GM12878 (cell line): ENCODE measurements around the gene BUB3. TPM values are rescaled to one million over a fixed set of nuclear protein-coding genes. Genes with fewer than 3 reads are reported as not detected.

Source experiments
- ATAC-seq: fragments of 200-7000 bp; cut with Tn5 transposase; 3 replicates; pipeline ENCODE4 v1.9.1; 2020; ENCODE audit warnings: mild to moderate bottlenecking, moderate library complexity
- BruUV-seq: library from RNA; stranded (reverse); fragments of 400-500 nt; replicated peaks from 2 replicates; lab custom pipeline; 2021; lab: Mats Ljungman, UMichigan
- CTCF ChIA-PET: fragments of 300-600 bp; sonication (Branson Sonifier 250); formaldehyde crosslinking; extraction: SDS; loops from one replicate; lab custom pipeline; 2021; ENCODE audit warnings: inconsistent platforms; lab: Yijun Ruan, JAX
- POLR2A ChIA-PET: fragments of 350-600 bp; formaldehyde crosslinking; extraction: SDS; loops from one replicate; lab custom pipeline; 2021; ENCODE audit warnings: inconsistent platforms; lab: Charles Lee
- RAD21 ChIA-PET: fragments of 300-600 bp; sonication (Branson Sonifier 250); formaldehyde crosslinking; loops from one replicate; lab custom pipeline; 2023; ENCODE audit warnings: antibody characterized with exemption; ENCODE audit not compliant: unreplicated experiment; lab: Charles Lee
- SMC1A ChIA-PET: fragments of 300-600 bp; sonication (Branson Sonifier 250); formaldehyde crosslinking; loops from one replicate; lab custom pipeline; 2023; ENCODE audit not compliant: unreplicated experiment, uncharacterized antibody; lab: Charles Lee
- DNase-seq: peaks from one replicate; pipeline ENCODE4 v3.0.0-alpha.2; 2011; ENCODE audit warnings: low read depth, low spot score
- FAIRE-seq: peaks from 3 replicates; lab custom pipeline; 2011; peaks lifted over from hg19 to GRCh38; lab: Jason Lieb, UNC
- H2AFZ ChIP-seq: 2 replicates; pipeline ENCODE4 v1.6.0; 2011; ENCODE audit warnings: low read depth, low read length, control low read depth; ENCODE audit not compliant: control insufficient read depth
- H3K27ac ChIP-seq: 2 replicates; pipeline ENCODE4 v1.5.1; 2011; ENCODE audit warnings: control low read depth; ENCODE audit not compliant: control insufficient read depth, insufficient read depth
- H3K27me3 ChIP-seq, 2 experiments: replicated peaks in 1 of 2; 2 replicates each; pipeline versions ENCODE4 v1.6.0 to v1.6.1; 2011; ENCODE audit warnings: low read length in 1 of 2; ENCODE audit not compliant: control insufficient read depth in 2 of 2, insufficient read depth in 2 of 2
- H3K36me3 ChIP-seq, 2 experiments: 2 replicates each; pipeline ENCODE4 v1.5.1; 2011; ENCODE audit warnings: low read length in 1 of 2; ENCODE audit not compliant: control insufficient read depth in 2 of 2, insufficient read depth in 2 of 2
- H3K4me1 ChIP-seq: 2 replicates; pipeline ENCODE4 v1.6.1; 2011; ENCODE audit warnings: mild to moderate bottlenecking, low read length, moderate library complexity, mixed read lengths; ENCODE audit not compliant: control insufficient read depth, insufficient read depth
- H3K4me2 ChIP-seq: 2 replicates; pipeline ENCODE4 v1.6.0; 2011; ENCODE audit warnings: control low read depth; ENCODE audit not compliant: control insufficient read depth, insufficient read depth
- H3K4me3 ChIP-seq: fragments of 200-600 bp; sonication (generic); 2 replicates; pipeline ENCODE4 v1.5.1; 2016
- H3K79me2 ChIP-seq: 2 replicates; pipeline ENCODE4 v1.6.0; 2011; ENCODE audit warnings: low read length; ENCODE audit not compliant: control insufficient read depth, insufficient read depth
- H3K9ac ChIP-seq: 2 replicates; pipeline ENCODE4 v1.8.0; 2011; ENCODE audit warnings: low read length, control low read depth, mixed read lengths; ENCODE audit not compliant: control insufficient read depth, insufficient read depth
- H3K9me3 ChIP-seq: replicated peaks from 3 replicates; pipeline ENCODE4 v1.5.1; 2011; ENCODE audit warnings: mild to moderate bottlenecking, low read length; ENCODE audit not compliant: control insufficient read depth, insufficient read depth
- H4K20me1 ChIP-seq: 2 replicates; pipeline ENCODE4 v1.6.0; 2011; ENCODE audit not compliant: control insufficient read depth, insufficient read depth
- ASH2L ChIP-seq: fragments of 300-600, 200-600 bp; sonication (generic); IDR thresholded peaks from 2 replicates; pipeline ENCODE4 v1.6.1; 2017; ENCODE audit warnings: low read depth, mild to moderate bottlenecking, borderline replicate concordance
- CBX3 ChIP-seq: fragments of 200-600 bp; sonication (generic); IDR thresholded peaks from 2 replicates; pipeline ENCODE4 v1.6.1; 2016; ENCODE audit warnings: low read depth, borderline replicate concordance
- E2F4 ChIP-seq: IDR thresholded peaks from 2 replicates; pipeline ENCODE4 v1.6.1; 2012; ENCODE audit warnings: low read depth, low read length, improper control_type of control experiment
- HCFC1 ChIP-seq: fragments of 150-350 bp; IDR thresholded peaks from 2 replicates; pipeline ENCODE4 v1.6.1; 2014; ENCODE audit warnings: low read length
- JUND ChIP-seq: IDR thresholded peaks from 2 replicates; pipeline ENCODE4 v1.6.1; 2012; ENCODE audit warnings: low read depth, mild to moderate bottlenecking, low read length, improper control_type of control experiment, moderate library complexity
- SIX5 ChIP-seq: IDR thresholded peaks from 2 replicates; pipeline ENCODE4 v1.6.1; 2011; ENCODE audit warnings: mild to moderate bottlenecking, low read depth, low read length, moderate library complexity; ENCODE audit not compliant: severe bottlenecking
- SREBF1 ChIP-seq: IDR thresholded peaks from 2 replicates; pipeline ENCODE4 v1.6.1; 2012; ENCODE audit warnings: mild to moderate bottlenecking, low read length
- WGBS: methylation state at CpG from one replicate; pipeline ENCODE4 v1.1.6; 2016; ENCODE audit warnings: low lambda C conversion rate; ENCODE audit not compliant: insufficient replicate concordance, insufficient coverage; ENCODE audit errors: missing lambda C conversion rate; 5-methylcytosine and 5-hydroxymethylcytosine counted together
- in situ Hi-C: fragments of 300-500 bp; cut with MboI; formaldehyde crosslinking; loops from 9 replicates; pipeline ENCODE4 v1.14.3; 2018; ENCODE audit warnings: mixed read lengths
- intact Hi-C: fragments of 100-400 bp; cut with micrococcal nuclease; formaldehyde crosslinking; loops from one replicate; pipeline ENCODE4 v1.14.2; 2022; ENCODE audit not compliant: unreplicated experiment
- polyA plus RNA-seq, 11 experiments: library from polyadenylated mRNA; depleted of rRNA in 4 of 11; unstranded in 6 of 11; stranded (reverse) in 5 of 11; fragments of >200 nt; fragmentation: Nextera tagmentation in 4 of 11; fragmentation: Illumina TruSeq in 1 of 11; extraction: Ambion mirVana in 4 of 11; extraction: Trizol in 1 of 11; gene quantifications; 1 replicate in 1 of 11; 2 replicates in 10 of 11; pipeline versions ENCODE4 v1.2.1 to v1.2.3, GENCODE V29; 2011 to 2016; ENCODE audit warnings: inconsistent platforms in 2 of 11, missing spikeins in 2 of 11, low read depth in 1 of 11
- total RNA-seq, 4 experiments: library from RNA; depleted of rRNA in 3 of 4; stranded (reverse); fragments of >200 nt in 3 of 4; fragmentation: Illumina TruSeq in 1 of 4; extraction: Trizol in 1 of 4; gene quantifications; 2 replicates each; pipeline versions ENCODE4 v1.2.1 to v1.2.3, GENCODE V29; 2013 to 2021

The BUB3 gene
- total and polyA plus RNA-seq, 10 of the 15 experiments (the other 5 are each of a cell fraction or from before 2014, with no cell fraction given): 260 to 1,126 (median 441) TPM

GRCh38 chr10:123139165-123139520 lies 15.1 kb upstream of the BUB3 start:
- TF ChIP-seq ASH2L (no peak), JUND (no peak), E2F4 (no peak), HCFC1 (no peak), SIX5 (no peak), SREBF1 (no peak), CBX3 (no peak)
- Histone ChIP-seq H3K36me3 (no peaks in the 10 kb centered on the region), H3K4me3 (peak overlapping the region; percentile 61), H3K9ac (peak overlapping the region; percentile 41), H4K20me1 (no peaks in the 10 kb centered on the region), H3K27ac (no peak overlapping the region; the same call in 1 of the 2 replicates), H3K79me2 (peaks cover 31% of the 10 kb centered on the region), H2AFZ (no peak overlapping the region), H3K4me1 (peaks cover 4% of the 10 kb centered on the region; the same call in 1 of the 2 replicates), H3K9me3 (no peaks in the 10 kb centered on the region; the same call in 1 of the 3 replicates), H3K4me2 (peak overlapping the region; percentile 95), H3K27me3 (peaks cover 19 to 23% of the 10 kb centered on the region in 2 experiments; a peak in 3 of 4 replicates)
- DNase-seq (no peak), ATAC-seq (no peak), FAIRE-seq (no peak)
- ChIA-PET POLR2A (interaction anchor here (1.0 kb wide), 1 partner anchor 15 kb away, joined by 4 read pairs; the partner anchor contains the start of gene BUB3), CTCF (interaction anchor here (0.6 to 3.4 kb wide), 7 partner anchors 15 to 423 kb away, joined by 3 to 16 read pairs (median 4); partner anchors contain the start of gene BUB3), RAD21 (interaction anchor here (0.6 to 1.5 kb wide), 3 partner anchors 214 to 419 kb away, joined by 4 to 7 read pairs (median 5); no protein-coding TSS in a partner anchor), SMC1A (interaction anchor here (0.7 to 1.9 kb wide), 3 partner anchors 240 to 419 kb away, joined by 3 to 10 read pairs (median 6); no protein-coding TSS in a partner anchor)
- in situ Hi-C loops (no loop called here), intact Hi-C loops (no loop called here)
- BruUV-seq: no TSS peak
- 27% methylated on average over 7 of the region's 7 CpGs for WGBS
